Testis (tissue), 3 donors: ENCODE data around the gene FCAMR. TPM values are rescaled to one million over a fixed set of nuclear protein-coding genes. Genes with fewer than 3 reads are reported as not detected.

Experiments used
- DNase-seq: peaks from one replicate; pipeline ENCODE4 v3.0.0-alpha.2; 2019
- H3K27ac ChIP-seq, 2 donors: fragments of 200-600 bp; sonication (generic); one replicate each; pipeline ENCODE4 v1.5.1; 2019
- H3K27me3 ChIP-seq: fragments of 200-600 bp; sonication (generic); one replicate; pipeline ENCODE4 v1.5.1; 2019
- H3K36me3 ChIP-seq: fragments of 200-600 bp; sonication (generic); one replicate; pipeline ENCODE4 v1.5.1; 2017; ENCODE audit warnings: low read depth; ENCODE audit errors: missing control alignments
- H3K4me1 ChIP-seq: fragments of 200-600 bp; sonication (generic); one replicate; pipeline ENCODE4 v1.5.1; 2019
- H3K4me3 ChIP-seq, 2 donors: fragments of 200-600 bp; sonication (generic); one replicate each; pipeline ENCODE4 v1.5.1; 2017 to 2019
- H3K9me3 ChIP-seq: fragments of 200-600 bp; sonication (generic); one replicate; pipeline ENCODE4 v1.5.1; 2017
- POLR2A ChIP-seq: fragments of 450-650 bp; IDR thresholded peaks from one replicate; pipeline ENCODE4 v1.6.1; 2017; ENCODE audit warnings: antibody characterized with exemption, mild to moderate bottlenecking, moderate library complexity
- WGBS, 2 donors: methylation state at CpG; one replicate each; pipeline ENCODE4 v1.1.5; 2018; 5-methylcytosine and 5-hydroxymethylcytosine counted together
- intact Hi-C: fragments of 100-400 bp; cut with DNase I; formaldehyde crosslinking; loops from one replicate; pipeline ENCODE4 v1.15.1; 2023; ENCODE audit warnings: low total_unique reads
- polyA plus RNA-seq: library from polyadenylated mRNA; stranded (reverse); fragments of 350-450 nt; fragmentation: Illumina TruSeq; extraction: RNeasy Lipid Tissue Mini Kit (QIAGEN cat#74804); gene quantifications from one replicate; pipeline ENCODE4 v1.2.3, GENCODE V29; 2014; ENCODE audit warnings: low read depth, low replicate concordance; ENCODE audit not compliant: insufficient read depth
- total RNA-seq, 2 donors: library from RNA; depleted of rRNA; stranded (reverse); fragments of >200 nt; gene quantifications; one replicate each; pipeline ENCODE4 v1.2.3, GENCODE V29; 2016
- TF ChIP-seq, protein P1 (sequence below), 3 experiments: fragments of 450-650 bp in 2 of 3; fragments of 200-600 bp in 1 of 3; sonication (generic) in 1 of 3; IDR thresholded peaks; one replicate each; pipeline ENCODE4 v1.5.1; 2016 to 2019; ENCODE audit warnings: antibody characterized with exemption in 3 of 3, mild to moderate bottlenecking in 2 of 3, moderate library complexity in 1 of 3

Gene FCAMR
- total and polyA plus RNA-seq, 3 donors from 2014 or later: 0.31 to 0.41 TPM; not detected in 1

DNA sequence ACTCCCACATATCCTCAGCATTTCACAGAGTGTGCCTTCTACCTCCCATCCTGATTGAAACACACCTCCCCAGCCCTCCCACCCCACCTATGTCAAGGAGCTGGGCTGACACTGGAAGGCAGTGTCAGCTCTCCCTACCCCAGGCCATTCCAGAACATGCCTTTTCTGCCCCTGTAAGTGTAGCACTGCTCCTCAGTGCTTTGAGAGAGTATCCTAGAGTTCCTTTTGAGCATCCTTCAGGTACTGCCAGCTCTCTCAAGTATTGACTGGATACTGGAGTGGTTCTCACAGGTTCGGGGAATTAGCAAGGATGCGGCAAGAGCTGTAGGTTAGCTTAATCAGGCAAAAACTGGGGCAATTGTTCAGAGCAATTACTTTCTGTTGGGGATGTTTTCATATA is 40.5 kb upstream of the FCAMR start:
- no peaks in the 10 kb centered on the region for H3K36me3 ChIP-seq
- H3K9me3 ChIP-seq: no peaks in the 10 kb centered on the region
- TF ChIP-seq, protein P1, sequence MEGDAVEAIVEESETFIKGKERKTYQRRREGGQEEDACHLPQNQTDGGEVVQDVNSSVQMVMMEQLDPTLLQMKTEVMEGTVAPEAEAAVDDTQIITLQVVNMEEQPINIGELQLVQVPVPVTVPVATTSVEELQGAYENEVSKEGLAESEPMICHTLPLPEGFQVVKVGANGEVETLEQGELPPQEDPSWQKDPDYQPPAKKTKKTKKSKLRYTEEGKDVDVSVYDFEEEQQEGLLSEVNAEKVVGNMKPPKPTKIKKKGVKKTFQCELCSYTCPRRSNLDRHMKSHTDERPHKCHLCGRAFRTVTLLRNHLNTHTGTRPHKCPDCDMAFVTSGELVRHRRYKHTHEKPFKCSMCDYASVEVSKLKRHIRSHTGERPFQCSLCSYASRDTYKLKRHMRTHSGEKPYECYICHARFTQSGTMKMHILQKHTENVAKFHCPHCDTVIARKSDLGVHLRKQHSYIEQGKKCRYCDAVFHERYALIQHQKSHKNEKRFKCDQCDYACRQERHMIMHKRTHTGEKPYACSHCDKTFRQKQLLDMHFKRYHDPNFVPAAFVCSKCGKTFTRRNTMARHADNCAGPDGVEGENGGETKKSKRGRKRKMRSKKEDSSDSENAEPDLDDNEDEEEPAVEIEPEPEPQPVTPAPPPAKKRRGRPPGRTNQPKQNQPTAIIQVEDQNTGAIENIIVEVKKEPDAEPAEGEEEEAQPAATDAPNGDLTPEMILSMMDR (IDR thresholded peaks at IDR 0.05): no peak
- TF ChIP-seq POLR2A: no peak
- 98 to 100% methylated on average over 2 of the region's 2 CpGs for WGBS, 2 donors
- no peak for DNase-seq
- intact Hi-C loops: no loop called here
- no peaks in the 10 kb centered on the region for H3K27me3 ChIP-seq
- peak overlapping the region in 1 of 2 donors; percentile 18 for H3K27ac ChIP-seq
- H3K4me3 ChIP-seq: no peak overlapping the region
- peaks cover 18% of the 10 kb centered on the region for H3K4me1 ChIP-seq

DNA sequence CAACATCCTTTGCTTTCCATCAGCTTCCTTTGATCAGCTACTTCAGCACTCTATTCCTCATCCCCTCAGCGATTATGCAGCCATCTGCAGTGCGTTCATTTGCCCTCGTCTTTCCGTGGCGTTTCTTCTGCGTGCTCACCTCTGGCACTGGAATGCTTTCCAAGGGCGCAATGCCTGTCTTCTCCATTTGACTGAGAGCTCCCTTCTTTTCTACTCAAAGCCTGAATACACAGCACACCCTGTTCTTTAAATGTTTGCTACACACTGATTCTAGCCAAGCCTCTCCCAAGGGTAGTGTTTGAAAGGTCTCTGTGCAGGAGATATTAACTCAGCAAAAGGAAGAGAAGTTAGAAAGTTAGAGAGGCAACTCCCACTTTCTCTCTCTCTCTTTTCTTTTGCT is 39.7 kb upstream of the FCAMR start:
- 36 to 42% methylated on average over 7 of the region's 7 CpGs for WGBS, 2 donors
- Histone ChIP-seq H3K27me3 (no peaks in the 10 kb centered on the region), H3K9me3 (no peaks in the 10 kb centered on the region), H3K36me3 (no peaks in the 10 kb centered on the region), H3K27ac (peak overlapping the region in 1 of 2 donors; percentile 18), H3K4me1 (peaks cover 18% of the 10 kb centered on the region), H3K4me3 (no peak overlapping the region)
- TF ChIP-seq, protein P1 (IDR thresholded peaks at IDR 0.05): no peak
- TF ChIP-seq POLR2A: no peak
- no peak for DNase-seq
- intact Hi-C loops: no loop called here

DNA sequence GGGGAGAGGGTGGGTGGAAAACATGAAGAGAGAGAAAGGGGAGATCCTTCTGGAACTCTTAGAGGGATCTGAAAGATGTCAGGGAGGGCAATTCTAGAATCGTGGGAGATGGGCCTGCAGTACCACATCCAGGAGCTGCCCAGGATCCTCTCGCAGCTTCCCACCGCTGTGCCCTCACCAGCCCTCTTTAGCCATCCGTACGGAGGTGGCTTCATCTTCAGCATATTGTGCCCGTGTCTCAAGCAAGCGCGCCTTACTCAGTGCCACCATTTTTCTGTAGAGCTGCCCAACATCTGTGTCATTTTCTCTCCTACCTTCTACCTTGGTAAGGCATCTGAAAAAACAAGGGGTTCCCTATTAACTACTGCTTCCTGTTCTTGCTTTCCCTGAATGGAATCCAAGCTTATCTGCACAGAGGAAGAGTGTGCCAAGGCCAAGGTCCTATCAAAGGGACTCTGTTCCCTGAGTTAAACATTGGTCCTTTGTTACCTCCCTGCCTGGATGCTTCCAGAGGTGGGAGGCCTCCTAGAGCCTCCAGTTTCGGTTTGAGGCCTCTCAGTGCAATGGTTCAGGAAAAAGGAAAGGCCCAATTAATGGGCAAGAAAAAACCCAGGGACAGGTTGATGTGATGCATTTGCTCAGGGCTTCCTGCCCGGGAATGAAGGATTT is 39.1 kb upstream of the FCAMR start:
- Histone ChIP-seq H3K27me3 (no peaks in the 10 kb centered on the region), H3K4me3 (no peak overlapping the region), H3K4me1 (peaks cover 18% of the 10 kb centered on the region), H3K27ac (peak overlapping the region in 1 of 2 donors; percentile 60), H3K36me3 (no peaks in the 10 kb centered on the region), H3K9me3 (no peaks in the 10 kb centered on the region)
- DNase-seq: peak; percentile 67
- intact Hi-C loops: no loop called here
- 72% methylated on average over 10 of the region's 10 CpGs for WGBS, 2 donors
- TF ChIP-seq, protein P1 (IDR thresholded peaks at IDR 0.05): no peak
- no peak for TF ChIP-seq POLR2A

DNA sequence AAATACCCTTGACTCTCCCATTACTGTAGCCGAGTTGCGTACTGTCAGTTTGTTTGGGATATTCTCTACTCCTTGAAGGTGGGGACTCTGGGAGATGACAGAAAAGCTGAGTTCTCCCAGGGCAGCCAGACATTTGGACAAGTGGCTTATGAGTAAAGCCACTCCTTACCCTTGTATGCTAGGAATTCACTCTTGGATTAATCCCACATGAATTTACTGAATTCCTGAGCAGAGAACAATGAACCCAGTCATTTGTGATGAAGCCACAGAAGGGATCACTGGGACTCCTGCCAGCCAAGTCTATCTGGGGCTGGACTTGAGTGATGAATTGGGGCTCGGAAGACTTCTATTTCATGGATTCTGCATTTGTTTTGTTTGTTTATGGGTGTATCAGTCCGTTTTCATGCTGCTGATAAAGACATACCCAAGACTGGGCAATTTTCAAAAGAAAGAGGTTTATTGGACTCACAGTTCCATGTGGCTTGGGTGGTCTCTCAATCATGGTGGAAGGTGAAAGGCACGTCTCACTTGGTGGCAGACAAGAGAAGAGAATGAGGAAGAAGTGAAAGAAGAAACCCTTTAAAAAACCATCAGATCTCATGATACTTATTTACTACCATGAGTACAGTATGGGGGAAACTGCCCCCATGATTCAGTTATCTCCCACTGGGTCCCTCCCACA is 37.2 kb upstream of the FCAMR start:
- 65 to 67% methylated on average over 5 of the region's 5 CpGs for WGBS, 2 donors

More for the DNA sequence above, 37.2 kb upstream of the FCAMR start:
- Histone ChIP-seq H3K27me3 (no peaks in the 10 kb centered on the region), H3K4me1 (peaks cover 18% of the 10 kb centered on the region), H3K36me3 (no peaks in the 10 kb centered on the region), H3K4me3 (no peak overlapping the region), H3K9me3 (no peaks in the 10 kb centered on the region), H3K27ac (no peak overlapping the region)
- intact Hi-C loops: no loop called here
- TF ChIP-seq POLR2A: no peak
- TF ChIP-seq, protein P1 (IDR thresholded peaks at IDR 0.05): no peak
- DNase-seq: peak; percentile 82
